B cell (primary cell): ENCODE data around the gene MCTP1. TPM values are rescaled to one million over a fixed set of nuclear protein-coding genes. Genes with fewer than 3 reads are reported as not detected.

Source experiments
- ATAC-seq: fragments of 200-7000 bp; cut with Tn5 transposase; one replicate; pipeline ENCODE4 v1.10.0; 2021; ENCODE audit warnings: low read depth, mild to moderate bottlenecking, moderate number of reproducible peaks, moderate library complexity
- CTCF ChIA-PET: fragments of 350-600 bp; sonication (Branson Sonifier 250); formaldehyde crosslinking; loops from one replicate; lab custom pipeline; 2021; ENCODE audit warnings: antibody characterized with exemption, inconsistent platforms; lab: Charles Lee
- POLR2A ChIA-PET: fragments of 350-600 bp; sonication (Branson Sonifier 250); formaldehyde crosslinking; loops from one replicate; lab custom pipeline; 2021; ENCODE audit warnings: antibody characterized with exemption; lab: Charles Lee
- DNase-seq: peaks from one replicate; pipeline ENCODE4 v3.0.0; 2013
- H2AFZ ChIP-seq: 2 replicates; pipeline ENCODE4 v1.6.1; 2012; ENCODE audit warnings: mild to moderate bottlenecking, low read depth, low read length; ENCODE audit not compliant: insufficient read depth, poor library complexity, severe bottlenecking
- H3K27ac ChIP-seq, 2 donors: 1 replicate in 1 of 2; 2 replicates in 1 of 2; pipeline ENCODE4 v1.5.1; 2012 to 2013; ENCODE audit warnings: low read length in 2 of 2, mild to moderate bottlenecking in 2 of 2, moderate library complexity in 1 of 2
- H3K27me3 ChIP-seq, 4 experiments: fragments of 200-600 bp in 1 of 4; sonication (generic) in 1 of 4; replicated peaks in 1 of 4; 1 replicate in 2 of 4; 2 replicates in 2 of 4; pipeline versions ENCODE4 v1.6.1 to v1.7.0; 2013 to 2016; ENCODE audit warnings: low read length in 3 of 4, mild to moderate bottlenecking in 2 of 4, mixed read lengths in 1 of 4, moderate library complexity in 1 of 4; ENCODE audit not compliant: insufficient read depth in 4 of 4, control insufficient read depth in 3 of 4; ENCODE audit errors: control extremely low read depth in 1 of 4
- H3K36me3 ChIP-seq, 2 experiments: replicated peaks in 1 of 2; 1 replicate in 1 of 2; 2 replicates in 1 of 2; pipeline versions ENCODE4 v1.6.1 to v1.7.1; 2013; ENCODE audit warnings: low read length in 1 of 2; ENCODE audit not compliant: insufficient read depth in 2 of 2, control insufficient read depth in 1 of 2; ENCODE audit errors: control extremely low read depth in 1 of 2, extremely low read depth in 1 of 2
- H3K4me1 ChIP-seq, 2 donors: fragments of 200-600 bp in 1 of 2; sonication (generic) in 1 of 2; 1 replicate in 1 of 2; 2 replicates in 1 of 2; pipeline versions ENCODE4 v1.5.1 to v1.6.1; 2013 to 2017; ENCODE audit warnings: low read length in 2 of 2; ENCODE audit not compliant: control insufficient read depth in 2 of 2, insufficient read depth in 2 of 2
- H3K4me2 ChIP-seq: replicated peaks from 2 replicates; pipeline ENCODE3; 2012; ENCODE audit warnings: mild to moderate bottlenecking, low read depth, low read length; ENCODE audit not compliant: poor library complexity, severe bottlenecking
- H3K4me3 ChIP-seq, 5 experiments: fragments of 200-600 bp in 1 of 5; sonication (generic) in 1 of 5; 1 replicate in 3 of 5; 2 replicates in 2 of 5; pipeline versions ENCODE4 v1.5.1 to v1.7.0; 2011 to 2016; ENCODE audit warnings: low read length in 4 of 5, mild to moderate bottlenecking in 4 of 5, low read depth in 2 of 5, control low read depth in 1 of 5, moderate library complexity in 1 of 5; ENCODE audit not compliant: insufficient read depth in 1 of 5; ENCODE audit errors: control extremely low read depth in 1 of 5, extremely low read depth in 1 of 5
- H3K79me2 ChIP-seq: fragments of 200-600 bp; sonication (generic); one replicate; pipeline ENCODE4 v1.6.0; 2016; ENCODE audit warnings: low read length; ENCODE audit not compliant: control insufficient read depth, insufficient read depth
- H3K9ac ChIP-seq: fragments of 200-600 bp; sonication (generic); 2 replicates; pipeline ENCODE4 v1.6.1; 2017; ENCODE audit warnings: mild to moderate bottlenecking, low read length, moderate library complexity
- H3K9me3 ChIP-seq, 3 donors: one replicate each; pipeline versions ENCODE4 v1.6.1 to v1.7.1; 2013; ENCODE audit warnings: low read length in 2 of 3; ENCODE audit not compliant: control insufficient read depth in 2 of 3, insufficient read depth in 1 of 3; ENCODE audit errors: control extremely low read depth in 1 of 3
- H4K20me1 ChIP-seq: 2 replicates; pipeline ENCODE4 v1.6.0; 2012; ENCODE audit warnings: mild to moderate bottlenecking, low read length; ENCODE audit not compliant: insufficient read depth, control insufficient read depth, poor library complexity, severe bottlenecking
- H3K27ac Mint-ChIP-seq: one replicate; pipeline ENCODE4 v1.8.0; 2021; ENCODE audit warnings: mixed read lengths
- H3K27me3 Mint-ChIP-seq: one replicate; pipeline ENCODE4 v1.8.0; 2021; ENCODE audit warnings: mixed read lengths
- H3K4me1 Mint-ChIP-seq: one replicate; pipeline ENCODE4 v1.8.0; 2021; ENCODE audit warnings: mixed read lengths
- H3K4me3 Mint-ChIP-seq: one replicate; pipeline ENCODE4 v1.8.0; 2021; ENCODE audit warnings: mixed read lengths
- H3K9me3 Mint-ChIP-seq: one replicate; pipeline ENCODE4 v1.8.0; 2022; ENCODE audit warnings: mixed read lengths; ENCODE audit not compliant: insufficient read depth
- EZH2 ChIP-seq: IDR thresholded peaks from 2 replicates; pipeline ENCODE4 v1.6.1; 2012; ENCODE audit warnings: borderline replicate concordance, low read depth, mild to moderate bottlenecking, moderate library complexity, low read length; ENCODE audit not compliant: insufficient read depth, poor library complexity, severe bottlenecking
- WGBS: methylation state at CpG from one replicate; pipeline ENCODE4 v1.1.5; 2013; ENCODE audit warnings: missing lambda C conversion rate; ENCODE audit not compliant: insufficient coverage; 5-methylcytosine and 5-hydroxymethylcytosine counted together
- intact Hi-C: fragments of 100-400 bp; cut with micrococcal nuclease; formaldehyde crosslinking; loops from one replicate; pipeline ENCODE4 v1.10.0; 2022
- polyA plus RNA-seq: library from polyadenylated mRNA; depleted of rRNA; stranded (reverse); fragments of >200 nt; gene quantifications from 2 replicates; pipeline ENCODE4 v1.2.3, GENCODE V29; 2012
- total RNA-seq, 2 donors: library from RNA; stranded (reverse); fragments of 120-200 nt in 1 of 2; gene quantifications; 1 replicate in 1 of 2; 2 replicates in 1 of 2; pipeline versions ENCODE4 v1.2.3 to v1.2.4, GENCODE V29; 2013 to 2022
- TF ChIP-seq, protein P1 (sequence below): fragments of 200-600 bp; IDR thresholded peaks from one replicate; pipeline ENCODE4 v1.8.0; 2022; ENCODE audit warnings: antibody characterized with exemption, mild to moderate bottlenecking

Gene MCTP1
- total and polyA plus RNA-seq, 2 donors (not counting 1 experiment from before 2014, with no cell fraction given): 0.42 to 2.5 TPM

DNA sequence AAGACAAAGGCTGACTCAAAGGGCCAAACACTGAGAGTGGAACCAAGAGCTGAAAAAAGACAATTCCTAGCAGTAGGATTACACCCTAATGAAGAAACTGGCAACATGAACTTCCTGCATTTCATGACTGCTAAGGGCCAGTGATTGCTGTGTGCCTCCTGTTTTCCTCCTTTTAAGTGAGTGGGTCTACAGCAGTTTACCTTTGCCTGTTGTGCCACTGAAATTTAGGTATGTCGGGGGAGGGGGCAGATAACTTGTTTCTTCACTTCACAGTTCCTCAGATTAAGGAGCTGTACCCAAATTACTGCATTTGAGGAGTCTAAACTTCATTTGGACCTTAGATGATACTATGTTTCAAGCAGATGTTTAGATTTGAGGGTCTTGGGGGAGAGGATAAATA lies 191.7 kb downstream of the MCTP1 start:
- no peaks in the 10 kb centered on the region for H3K9me3 Mint-ChIP-seq
- 100% methylated on average over 1 of the region's 1 CpG for WGBS
- H3K27ac ChIP-seq: no peak overlapping the region
- DNase-seq (no peak), ATAC-seq (no peak)
- H2AFZ ChIP-seq: no peak overlapping the region
- H4K20me1 ChIP-seq: no peaks in the 10 kb centered on the region
- no peaks in the 10 kb centered on the region for H3K4me1 Mint-ChIP-seq
- no peak overlapping the region for H3K9ac ChIP-seq
- POLR2A ChIA-PET: no interaction called here
- no peak overlapping the region for H3K4me2 ChIP-seq
- H3K4me3 Mint-ChIP-seq: no peak overlapping the region
- H3K27ac Mint-ChIP-seq: no peak overlapping the region
- no peak overlapping the region for H3K4me3 ChIP-seq
- no peaks in the 10 kb centered on the region for H3K27me3 Mint-ChIP-seq
- H3K9me3 ChIP-seq: peaks cover 0 to 3% (median 0%) of the 10 kb centered on the region in 3 donors
- H3K27me3 ChIP-seq: no peaks in the 10 kb centered on the region
- H3K79me2 ChIP-seq: no peaks in the 10 kb centered on the region
- TF ChIP-seq, protein P1, sequence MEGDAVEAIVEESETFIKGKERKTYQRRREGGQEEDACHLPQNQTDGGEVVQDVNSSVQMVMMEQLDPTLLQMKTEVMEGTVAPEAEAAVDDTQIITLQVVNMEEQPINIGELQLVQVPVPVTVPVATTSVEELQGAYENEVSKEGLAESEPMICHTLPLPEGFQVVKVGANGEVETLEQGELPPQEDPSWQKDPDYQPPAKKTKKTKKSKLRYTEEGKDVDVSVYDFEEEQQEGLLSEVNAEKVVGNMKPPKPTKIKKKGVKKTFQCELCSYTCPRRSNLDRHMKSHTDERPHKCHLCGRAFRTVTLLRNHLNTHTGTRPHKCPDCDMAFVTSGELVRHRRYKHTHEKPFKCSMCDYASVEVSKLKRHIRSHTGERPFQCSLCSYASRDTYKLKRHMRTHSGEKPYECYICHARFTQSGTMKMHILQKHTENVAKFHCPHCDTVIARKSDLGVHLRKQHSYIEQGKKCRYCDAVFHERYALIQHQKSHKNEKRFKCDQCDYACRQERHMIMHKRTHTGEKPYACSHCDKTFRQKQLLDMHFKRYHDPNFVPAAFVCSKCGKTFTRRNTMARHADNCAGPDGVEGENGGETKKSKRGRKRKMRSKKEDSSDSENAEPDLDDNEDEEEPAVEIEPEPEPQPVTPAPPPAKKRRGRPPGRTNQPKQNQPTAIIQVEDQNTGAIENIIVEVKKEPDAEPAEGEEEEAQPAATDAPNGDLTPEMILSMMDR: no peak
- no peak for TF ChIP-seq EZH2
- intact Hi-C loops: no loop called here
- CTCF ChIA-PET: interaction anchor here (0.9 kb wide), 1 partner anchor 17 kb away, joined by 4 read pairs; no protein-coding TSS in a partner anchor
- H3K36me3 ChIP-seq: no peaks in the 10 kb centered on the region
- H3K4me1 ChIP-seq: no peaks in the 10 kb centered on the region

DNA sequence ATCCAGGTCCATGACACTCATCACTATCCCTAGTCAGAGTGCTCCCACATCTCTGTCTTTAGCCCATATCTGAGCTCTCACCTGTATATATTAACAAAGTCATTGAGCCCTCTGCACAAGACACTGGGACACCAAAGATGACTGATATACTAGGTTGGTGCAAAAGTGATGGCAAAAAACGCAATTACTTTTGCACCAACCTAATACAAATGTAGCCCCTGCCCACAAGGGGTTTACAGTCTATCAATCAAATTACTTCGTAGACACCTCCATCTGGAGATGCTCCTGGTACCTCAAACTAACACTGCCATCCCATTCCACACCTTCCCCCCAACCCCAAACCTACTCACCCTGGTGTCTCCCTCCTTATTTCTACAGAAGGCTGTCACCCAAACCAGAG lies 194.1 kb downstream of the MCTP1 start:
- Mint-ChIP-seq H3K9me3 (no peaks in the 10 kb centered on the region), H3K4me3 (no peak overlapping the region), H3K27ac (no peak overlapping the region), H3K4me1 (peaks cover 2% of the 10 kb centered on the region), H3K27me3 (no peaks in the 10 kb centered on the region)
- H3K36me3 ChIP-seq: no peaks in the 10 kb centered on the region
- H4K20me1 ChIP-seq: no peaks in the 10 kb centered on the region
- WGBS: 72% methylated on average over 2 of the region's 2 CpGs
- no peaks in the 10 kb centered on the region for H3K79me2 ChIP-seq
- H3K9ac ChIP-seq: no peak overlapping the region
- no peak for ATAC-seq
- H3K27me3 ChIP-seq: no peaks in the 10 kb centered on the region
- DNase-seq: no peak
- H2AFZ ChIP-seq: no peak overlapping the region
- intact Hi-C loops: no loop called here
- ChIA-PET POLR2A (no interaction called here), CTCF (no interaction called here)
- no peak overlapping the region for H3K27ac ChIP-seq
- no peak overlapping the region for H3K4me3 ChIP-seq
- no peaks in the 10 kb centered on the region for H3K4me1 ChIP-seq
- TF ChIP-seq, protein P1: no peak
- no peak for TF ChIP-seq EZH2
- peaks cover 0 to 3% (median 0%) of the 10 kb centered on the region in 3 donors for H3K9me3 ChIP-seq
- H3K4me2 ChIP-seq: no peak overlapping the region
